Measurements from ENCODE around the gene OTUD6A. TPM values are rescaled to one million over a fixed set of nuclear protein-coding genes. Genes with fewer than 3 reads are reported as not detected.

The OTUD6A gene
- polyA plus RNA-seq, 1 experiment = not detected

DNA sequence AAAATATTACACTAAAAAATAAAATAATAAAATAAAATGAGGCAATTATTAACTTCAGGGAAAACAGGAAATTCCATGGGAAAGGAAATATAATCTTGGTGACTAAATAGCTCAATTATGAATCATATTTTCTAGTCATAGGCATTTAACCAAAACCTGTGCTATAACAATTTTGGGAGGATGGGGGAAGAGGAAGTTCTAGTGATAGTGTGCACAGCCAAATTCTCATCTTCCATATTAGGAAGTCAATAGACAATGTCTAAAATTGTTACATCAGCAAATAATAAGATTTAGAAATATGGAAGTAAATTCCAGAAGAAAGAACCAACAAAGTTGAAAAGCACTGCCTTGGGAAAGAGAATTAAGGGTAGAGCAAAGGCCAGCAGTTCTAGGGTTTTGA, 15.3 kb upstream of the OTUD6A start:
- no peaks in the 10 kb centered on the region for H3K36me3 ChIP-seq (ENCODE audit: control insufficient read depth, insufficient read depth, low read length)
- TF ChIP-seq, protein P1, sequence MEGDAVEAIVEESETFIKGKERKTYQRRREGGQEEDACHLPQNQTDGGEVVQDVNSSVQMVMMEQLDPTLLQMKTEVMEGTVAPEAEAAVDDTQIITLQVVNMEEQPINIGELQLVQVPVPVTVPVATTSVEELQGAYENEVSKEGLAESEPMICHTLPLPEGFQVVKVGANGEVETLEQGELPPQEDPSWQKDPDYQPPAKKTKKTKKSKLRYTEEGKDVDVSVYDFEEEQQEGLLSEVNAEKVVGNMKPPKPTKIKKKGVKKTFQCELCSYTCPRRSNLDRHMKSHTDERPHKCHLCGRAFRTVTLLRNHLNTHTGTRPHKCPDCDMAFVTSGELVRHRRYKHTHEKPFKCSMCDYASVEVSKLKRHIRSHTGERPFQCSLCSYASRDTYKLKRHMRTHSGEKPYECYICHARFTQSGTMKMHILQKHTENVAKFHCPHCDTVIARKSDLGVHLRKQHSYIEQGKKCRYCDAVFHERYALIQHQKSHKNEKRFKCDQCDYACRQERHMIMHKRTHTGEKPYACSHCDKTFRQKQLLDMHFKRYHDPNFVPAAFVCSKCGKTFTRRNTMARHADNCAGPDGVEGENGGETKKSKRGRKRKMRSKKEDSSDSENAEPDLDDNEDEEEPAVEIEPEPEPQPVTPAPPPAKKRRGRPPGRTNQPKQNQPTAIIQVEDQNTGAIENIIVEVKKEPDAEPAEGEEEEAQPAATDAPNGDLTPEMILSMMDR (IDR thresholded peaks at IDR 0.05; ENCODE audit: insufficient read depth, low read depth, low read length) = no peak
- H3K27me3 ChIP-seq (ENCODE audit: control insufficient read depth, insufficient read depth, low read length) = no peaks in the 10 kb centered on the region
- ChIA-PET POLR2A (no interaction called here), CTCF (interaction anchor here (0.7 to 1.3 kb wide), 2 partner anchors 13 to 1589 kb away, joined by 3 to 4 read pairs; no protein-coding TSS in a partner anchor)
- no peak for DNase-seq (ENCODE audit: low read depth)
- no peak overlapping the region for H3K4me3 ChIP-seq (ENCODE audit: low read depth, low read length)

DNA sequence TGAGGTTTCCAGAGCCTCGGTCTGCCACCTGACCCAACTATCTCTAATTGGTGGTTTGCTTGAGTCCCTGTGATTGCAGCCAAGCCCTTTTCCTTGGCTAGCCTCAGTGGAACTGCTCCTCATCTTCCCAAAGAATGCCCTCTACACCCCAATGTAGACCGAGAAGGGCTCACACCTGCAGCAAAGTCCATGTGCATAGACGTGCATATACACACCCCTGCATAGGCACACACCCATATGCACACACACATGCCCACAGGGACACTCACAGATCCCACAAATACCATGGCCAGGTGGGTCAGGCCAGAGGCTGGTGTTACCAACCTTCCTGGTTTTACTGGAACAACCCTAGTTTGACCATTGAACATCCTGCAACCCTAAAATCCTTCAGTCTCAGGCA, 12.9 kb upstream of the OTUD6A start:
- no peak for DNase-seq (ENCODE audit: low read depth)
- Histone ChIP-seq H3K4me3 (ENCODE audit: low read depth, low read length) (no peak overlapping the region), H3K36me3 (ENCODE audit: control insufficient read depth, insufficient read depth, low read length) (no peaks in the 10 kb centered on the region), H3K27me3 (ENCODE audit: control insufficient read depth, insufficient read depth, low read length) (no peaks in the 10 kb centered on the region)
- POLR2A ChIA-PET = no interaction called here
- CTCF ChIA-PET = no interaction called here
- TF ChIP-seq, protein P1 (IDR thresholded peaks at IDR 0.05; ENCODE audit: insufficient read depth, low read depth, low read length) = no peak

DNA sequence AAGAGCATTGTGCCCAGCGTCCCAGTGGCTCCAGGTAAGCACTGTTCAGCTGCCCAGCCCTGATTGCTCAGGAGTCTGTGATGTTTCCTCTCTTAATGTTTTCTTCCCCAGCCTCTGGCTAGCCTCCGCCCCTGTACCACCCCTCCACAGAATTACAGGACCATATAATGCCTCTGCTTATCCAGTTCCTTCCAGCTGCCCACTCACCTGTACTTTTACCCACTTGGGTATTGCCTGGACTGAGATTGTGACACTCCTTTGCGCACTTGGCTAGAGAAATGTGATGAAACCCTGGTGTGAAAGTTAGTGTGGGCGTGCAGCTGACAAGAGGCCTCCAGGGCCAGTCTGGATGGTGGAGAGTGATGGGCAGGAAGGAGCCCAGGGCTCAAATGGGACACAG, 12.3 kb upstream of the OTUD6A start, which contains the start of gene AWAT2:
AWAT2 (minus strand) TSS at position 14 of the 400 bp plus-strand sequence; CDS start at position 8, 6 bp downstream.
- DNase-seq (ENCODE audit: low read depth) = no peak

DNA sequence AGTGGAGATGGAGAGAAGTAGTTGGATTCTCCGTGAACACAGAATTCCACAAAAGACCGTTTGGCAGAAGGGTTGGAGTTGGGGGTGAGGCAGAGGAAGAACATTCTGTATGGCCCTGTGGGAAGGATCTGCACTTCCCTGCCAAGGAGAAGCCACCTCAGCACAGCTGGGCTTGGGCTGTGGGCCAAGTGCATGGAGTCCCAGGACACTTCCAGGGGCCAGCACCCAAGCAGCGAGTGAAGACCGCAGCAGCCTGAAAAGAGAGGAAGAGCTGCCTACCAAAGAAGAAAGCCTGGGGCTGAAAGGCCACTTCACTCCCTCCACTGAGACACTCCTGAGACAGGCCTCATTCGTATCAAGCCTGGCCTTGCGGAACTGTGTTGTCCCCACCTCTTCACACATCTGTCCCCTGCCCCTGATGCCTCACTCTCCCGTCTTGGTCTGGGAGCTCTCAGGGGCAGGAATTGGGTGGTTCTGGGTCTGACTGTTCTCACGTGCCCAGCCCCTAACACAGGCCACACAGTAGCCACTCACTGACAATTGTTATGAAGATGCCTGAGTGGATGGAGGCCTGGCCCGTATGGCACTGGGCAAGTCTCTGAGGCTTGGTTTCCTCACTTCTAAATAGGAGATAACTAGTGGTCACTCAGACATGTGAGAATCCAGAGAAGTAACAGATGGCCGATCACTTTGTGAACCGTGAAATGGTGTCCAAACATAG, 9.2 kb upstream of the OTUD6A start:
- Histone ChIP-seq H3K4me3 (ENCODE audit: low read depth, low read length) (no peak overlapping the region), H3K36me3 (ENCODE audit: control insufficient read depth, insufficient read depth, low read length) (no peaks in the 10 kb centered on the region), H3K27me3 (ENCODE audit: control insufficient read depth, insufficient read depth, low read length) (no peaks in the 10 kb centered on the region)
- TF ChIP-seq, protein P1 (IDR thresholded peaks at IDR 0.05; ENCODE audit: insufficient read depth, low read depth, low read length) = no peak
- no peak for DNase-seq (ENCODE audit: low read depth)
- ChIA-PET CTCF (interaction anchor here (1.1 kb wide), 1 partner anchor 20 kb away, joined by 3 read pairs; no protein-coding TSS in a partner anchor), POLR2A (no interaction called here)

More for the DNA sequence above, 12.3 kb upstream of the OTUD6A start, which contains the start of gene AWAT2:
- TF ChIP-seq, protein P1 (IDR thresholded peaks at IDR 0.05; ENCODE audit: insufficient read depth, low read depth, low read length) = no peak
- ChIA-PET POLR2A (no interaction called here), CTCF (no interaction called here)
- H3K36me3 ChIP-seq (ENCODE audit: control insufficient read depth, insufficient read depth, low read length) = no peaks in the 10 kb centered on the region
- H3K27me3 ChIP-seq (ENCODE audit: control insufficient read depth, insufficient read depth, low read length) = no peaks in the 10 kb centered on the region
- H3K4me3 ChIP-seq (ENCODE audit: low read depth, low read length) = no peak within 1 kb of the TSS

DNA sequence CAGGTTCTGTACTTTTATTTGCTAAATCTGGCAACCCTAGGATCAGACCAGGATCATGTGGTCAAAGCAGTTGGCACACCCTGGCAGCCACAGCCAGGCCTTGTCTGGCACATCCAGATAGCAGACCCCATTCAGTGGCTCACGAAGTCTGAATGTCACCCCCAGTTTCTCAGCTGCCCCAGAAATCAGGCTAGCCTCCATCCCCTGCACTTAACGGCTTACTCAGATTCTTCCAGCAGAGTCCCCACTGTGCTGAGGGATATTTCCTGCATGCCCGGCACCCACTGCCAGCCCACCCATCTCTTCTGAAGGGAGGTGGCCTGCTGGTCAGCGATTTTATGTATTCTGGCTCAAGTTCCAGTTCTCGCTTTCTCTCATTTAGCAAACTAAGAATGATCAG, 7.9 kb upstream of the OTUD6A start:
- TF ChIP-seq, protein P1 (IDR thresholded peaks at IDR 0.05; ENCODE audit: insufficient read depth, low read depth, low read length) = no peak
- no peak for DNase-seq (ENCODE audit: low read depth)
- Histone ChIP-seq H3K27me3 (ENCODE audit: control insufficient read depth, insufficient read depth, low read length) (no peaks in the 10 kb centered on the region), H3K4me3 (ENCODE audit: low read depth, low read length) (no peak overlapping the region), H3K36me3 (ENCODE audit: control insufficient read depth, insufficient read depth, low read length) (no peaks in the 10 kb centered on the region)
- POLR2A ChIA-PET = interaction anchor here (0.6 kb wide), 1 partner anchor 766 kb away, joined by 3 read pairs; no protein-coding TSS in a partner anchor
- CTCF ChIA-PET = no interaction called here

All from BJ (cell line).